ENCODE measurements around the gene MYBPC2. TPM values are rescaled to one million over a fixed set of nuclear protein-coding genes. Genes with fewer than 3 reads are reported as not detected.

MYBPC2 gene
- total RNA-seq, 1 donor from 2014 or later = 59.5 TPM

GRCh38 chr19:50500753-50501151 is 68.1 kb downstream of the MYBPC2 start:
- DNase-seq = peak; percentile 83

GRCh38 chr19:50501186-50501567 is 68.5 kb downstream of the MYBPC2 start:
- DNase-seq = no peak

- peak; percentile 84 for DNase-seq
Measured at GRCh38 chr19:50501568-50502475, 69.1 kb downstream of the MYBPC2 start.

GRCh38 chr19:50505856-50506611 is 73.3 kb downstream of the MYBPC2 start:
- no peak for DNase-seq

- no peak for DNase-seq
Measured at GRCh38 chr19:50506700-50507099, 74.0 kb downstream of the MYBPC2 start.

- DNase-seq = no peak
Measured at GRCh38 chr19:50507376-50507775, 74.7 kb downstream of the MYBPC2 start.

- no peak for DNase-seq
Measured at GRCh38 chr19:50508843-50509190, 76.1 kb downstream of the MYBPC2 start.

- no peak for DNase-seq
Measured at GRCh38 chr19:50509366-50509765, 76.7 kb downstream of the MYBPC2 start.

GRCh38 chr19:50510121-50510670 is 77.5 kb downstream of the MYBPC2 start:
- DNase-seq = no peak

- DNase-seq = no peak
Measured at GRCh38 chr19:50510700-50511068, 78.0 kb downstream of the MYBPC2 start.

- DNase-seq = peak; percentile 100
Measured at GRCh38 chr19:50511069-50511822, 78.6 kb downstream of the MYBPC2 start, which contains the start of gene JOSD2. Gene JOSD2, minus strand, starts transcription at chr19:50511191. Its CDS starts 760 bp downstream, at chr19:50510431.

GRCh38 chr19:50512112-50512998 is 79.7 kb downstream of the MYBPC2 start:
- DNase-seq = no peak

GRCh38 chr19:50512999-50513745 is 80.5 kb downstream of the MYBPC2 start:
- DNase-seq = no peak

- no peak for DNase-seq
Measured at GRCh38 chr19:50513746-50514345, 81.2 kb downstream of the MYBPC2 start, which contains the start of gene ASPDH. Gene ASPDH, minus strand, starts transcription at chr19:50513913. Its CDS starts 90 bp downstream, at chr19:50513823.

- no peak for DNase-seq
Measured at GRCh38 chr19:50514346-50515167, 81.9 kb downstream of the MYBPC2 start.

GRCh38 chr19:50515168-50515561 is 82.5 kb downstream of the MYBPC2 start:
- no peak for DNase-seq

Data from tongue (tissue), 2 donors.